Motor neuron (in vitro differentiated cells): ENCODE measurements around the gene MAST4. TPM values are rescaled to one million over a fixed set of nuclear protein-coding genes. Genes with fewer than 3 reads are reported as not detected.

Experiments
- ATAC-seq, 8 experiments: fragments of 200-7000 bp; cut with Tn5 transposase; replicated peaks in 6 of 8; 2 replicates each; pipeline ENCODE4 v1.8.0; 2021; ENCODE audit warnings: mild to moderate bottlenecking in 8 of 8, moderate library complexity in 8 of 8
- H3K27ac ChIP-seq, 2 donors: fragments of 250-450 bp; sonication (Bioruptor Pico); 2 replicates each; pipeline ENCODE4 v1.9.0; 2021; ENCODE audit warnings: antibody characterized with exemption in 2 of 2, mild to moderate bottlenecking in 2 of 2, moderate library complexity in 1 of 2
- H3K4me1 ChIP-seq, 2 donors: fragments of 250-450 bp; sonication (Bioruptor Pico); replicated peaks in 1 of 2; 2 replicates each; pipeline ENCODE4 v1.6.1; 2021; ENCODE audit warnings: antibody characterized with exemption in 2 of 2, mild to moderate bottlenecking in 2 of 2, moderate library complexity in 1 of 2
- H3K4me3 ChIP-seq, 5 donors: fragments of 250-450 bp; sonication (Bioruptor Pico); 2 replicates each; pipeline ENCODE4 v1.9.0; 2021; ENCODE audit warnings: antibody characterized with exemption in 5 of 5, mild to moderate bottlenecking in 5 of 5, moderate library complexity in 4 of 5
- WGBS, 10 experiments: fragments of 450-650 bp; shearing (Covaris generic); methylation state at CpG; one replicate each; pipeline ENCODE4 v1.0.0; 2022; 5-methylcytosine and 5-hydroxymethylcytosine counted together
- in situ Hi-C, 9 experiments: fragments of 400-800 bp; cut with MboI; loops; one replicate each; pipeline ENCODE4 v1.15.0; 2021; ENCODE audit warnings: low sequenced_read_pairs in 9 of 9, low pct_unique_long_range_greater_than_20kb in 2 of 9; ENCODE audit not compliant: unreplicated experiment in 9 of 9
- total RNA-seq, 8 experiments: library from RNA; unstranded; fragments of 300-600 nt; gene quantifications; 2 replicates each; pipeline versions ENCODE4 v1.2.3 to v1.2.4, GENCODE V29; 2022

MAST4 gene
- total RNA-seq, 8 experiments from 2014 or later = 4.3 to 26.1 (median 12.9) TPM

- peak in 4 of 8 experiments; percentile 36 to 74 (median 46) for ATAC-seq
- Histone ChIP-seq H3K4me1 (no peaks in the 10 kb centered on the region), H3K4me3 (no peak overlapping the region), H3K27ac (no peak overlapping the region)
- in situ Hi-C loops = no loop called here
- WGBS, 10 experiments = 6 to 57% (median 42%) methylated on average over 3 to 7 of the region's 7 CpGs
These were observed 264.2 kb downstream of the MAST4 start for GRCh38 chr5:66860199-66860975.

GRCh38 chr5:66861402-66861801 is 265.2 kb downstream of the MAST4 start:
- Histone ChIP-seq H3K4me1 (no peaks in the 10 kb centered on the region), H3K27ac (no peak overlapping the region), H3K4me3 (no peak overlapping the region)
- 0 to 55% (median 29%) methylated on average over 1 of the region's 1 CpG; no CpG with 5 or more reads in 6 of the 10 experiments for WGBS, 10 experiments
- ATAC-seq = peak in 4 of 8 experiments; percentile 14 to 82 (median 44)
- in situ Hi-C loops = no loop called here

- in situ Hi-C loops = no loop called here
- ATAC-seq = no peak
- no peak overlapping the region for H3K27ac ChIP-seq
- H3K4me3 ChIP-seq = no peak overlapping the region
- WGBS, 10 experiments = 69 to 100% (median 89%) methylated on average over 1 to 2 of the region's 2 CpGs; no CpG with 5 or more reads in 3 of the 10 experiments
- no peaks in the 10 kb centered on the region for H3K4me1 ChIP-seq
These were observed 265.8 kb downstream of the MAST4 start for GRCh38 chr5:66862020-66862419.

GRCh38 chr5:66863243-66864170 is 267.3 kb downstream of the MAST4 start:
- ATAC-seq = no peak
- Histone ChIP-seq H3K4me3 (no peak overlapping the region), H3K4me1 (peaks cover 0 to 6% of the 10 kb centered on the region in 2 donors), H3K27ac (no peak overlapping the region)
- 79 to 92% (median 83%) methylated on average over 1 to 6 of the region's 6 CpGs; no CpG with 5 or more reads in 1 of the 10 experiments for WGBS, 10 experiments
- in situ Hi-C loops = no loop called here

- peaks cover 0 to 10% of the 10 kb centered on the region in 2 donors for H3K4me1 ChIP-seq
- no peak overlapping the region for H3K27ac ChIP-seq
- in situ Hi-C loops = no loop called here
- no peak overlapping the region for H3K4me3 ChIP-seq
- peak in 3 of 8 experiments; percentile 52 to 62 (median 59) for ATAC-seq
- 47 to 100% (median 98%) methylated on average over 1 to 9 of the region's 10 CpGs for WGBS, 10 experiments
These were observed 268.2 kb downstream of the MAST4 start for GRCh38 chr5:66864240-66864884.

GRCh38 chr5:66867618-66868322 is 271.6 kb downstream of the MAST4 start:
- H3K4me3 ChIP-seq = no peak overlapping the region
- H3K27ac ChIP-seq = no peak overlapping the region
- in situ Hi-C loops = no loop called here
- ATAC-seq = peak in 2 of 8 experiments; percentile 5 to 19
- H3K4me1 ChIP-seq = peaks cover under 1 to 13% of the 10 kb centered on the region in 2 donors
- 50 to 100% (median 100%) methylated on average over 1 of the region's 1 CpG; no CpG with 5 or more reads in 5 of the 10 experiments for WGBS, 10 experiments

- 77 to 100% (median 88%) methylated on average over 3 to 6 of the region's 6 CpGs for WGBS, 10 experiments
- no peak overlapping the region for H3K27ac ChIP-seq
- in situ Hi-C loops = no loop called here
- no peak overlapping the region for H3K4me3 ChIP-seq
- no peak for ATAC-seq
- H3K4me1 ChIP-seq = peaks cover 4 to 21% of the 10 kb centered on the region in 2 donors
These were observed 273.2 kb downstream of the MAST4 start for GRCh38 chr5:66869347-66869746.

- 5 to 91% (median 60%) methylated on average over 1 to 10 of the region's 10 CpGs; no CpG with 5 or more reads in 1 of the 10 experiments for WGBS, 10 experiments
- in situ Hi-C loops = no loop called here
- Histone ChIP-seq H3K4me3 (no peak overlapping the region), H3K27ac (no peak overlapping the region), H3K4me1 (peaks cover 4 to 21% of the 10 kb centered on the region in 2 donors)
- peak in 5 of 8 experiments; percentile 36 to 98 (median 97) for ATAC-seq
These were observed 274.5 kb downstream of the MAST4 start for GRCh38 chr5:66870708-66871107.

GRCh38 chr5:66871651-66872050 is 275.5 kb downstream of the MAST4 start:
- peaks cover 4 to 21% of the 10 kb centered on the region in 2 donors for H3K4me1 ChIP-seq
- ATAC-seq = no peak
- in situ Hi-C loops = no loop called here
- WGBS, 10 experiments = 67 to 100% (median 94%) methylated on average over 1 to 5 of the region's 5 CpGs; no CpG with 5 or more reads in 1 of the 10 experiments
- no peak overlapping the region for H3K4me3 ChIP-seq
- no peak overlapping the region for H3K27ac ChIP-seq

GRCh38 chr5:66872736-66873331 is 276.6 kb downstream of the MAST4 start:
- ATAC-seq = peak in 3 of 8 experiments; percentile 24 to 35 (median 32)
- Histone ChIP-seq H3K4me3 (no peak overlapping the region), H3K4me1 (peaks cover 4 to 16% of the 10 kb centered on the region in 2 donors), H3K27ac (no peak overlapping the region)
- 69 to 100% (median 86%) methylated on average over 1 to 6 of the region's 6 CpGs; no CpG with 5 or more reads in 1 of the 10 experiments for WGBS, 10 experiments
- in situ Hi-C loops = no loop called here

GRCh38 chr5:66874004-66874403 is 277.8 kb downstream of the MAST4 start:
- in situ Hi-C loops = no loop called here
- WGBS, 10 experiments = 40 to 96% (median 78%) methylated on average over 2 to 3 of the region's 3 CpGs
- Histone ChIP-seq H3K27ac (no peak overlapping the region), H3K4me1 (peaks cover 4 to 10% of the 10 kb centered on the region in 2 donors), H3K4me3 (no peak overlapping the region)
- ATAC-seq = no peak

GRCh38 chr5:66875315-66875714 is 279.1 kb downstream of the MAST4 start:
- no peak overlapping the region for H3K27ac ChIP-seq
- H3K4me1 ChIP-seq = peaks cover 4 to 10% of the 10 kb centered on the region in 2 donors
- no peak overlapping the region for H3K4me3 ChIP-seq
- in situ Hi-C loops = no loop called here
- ATAC-seq = no peak
